ENCODE data around the gene DLG2. TPM values are rescaled to one million over a fixed set of nuclear protein-coding genes. Genes with fewer than 3 reads are reported as not detected.
A peak's percentile ranks its signal among the peaks of the same experiment; 100 is the strongest.

Gene DLG2
- total RNA-seq, 1 donor from 2014 or later, result 5.9 TPM

DNA sequence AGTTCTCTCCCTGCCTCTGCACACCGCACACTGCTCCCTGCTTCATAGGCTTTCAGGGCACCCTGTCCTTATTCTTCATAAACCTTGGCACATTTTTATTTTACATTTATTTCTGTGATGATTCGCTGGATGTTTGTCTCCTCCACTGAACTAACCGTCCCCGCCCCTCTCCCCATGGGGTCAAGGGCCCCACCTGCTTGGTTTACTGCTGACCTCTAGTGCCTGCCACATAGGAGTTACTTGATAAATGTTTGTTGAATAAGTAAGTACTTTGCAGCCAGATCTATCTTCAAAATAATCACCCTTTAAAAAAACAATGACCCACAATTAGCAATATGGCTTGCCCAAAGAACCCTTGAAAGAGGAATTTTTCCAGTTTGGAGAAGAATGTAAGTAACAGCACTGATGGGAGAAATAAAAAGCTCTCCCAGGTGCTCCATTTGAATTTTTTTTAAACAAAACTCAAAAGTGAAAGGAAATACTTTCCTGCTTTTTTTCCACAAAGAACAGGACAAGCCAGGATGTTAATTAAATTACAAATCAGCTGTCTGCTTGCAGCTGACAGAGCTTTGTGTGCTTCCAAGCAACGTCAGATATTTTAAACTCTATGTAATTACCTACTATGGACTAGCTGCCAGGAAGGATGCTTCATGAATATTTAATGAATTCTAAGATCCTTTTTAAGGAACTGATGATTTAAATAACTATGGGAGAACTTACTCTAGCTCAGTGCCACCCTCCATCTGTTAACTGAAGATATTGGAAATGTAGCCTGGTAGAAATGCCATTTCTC, 1083.6 kb downstream of the DLG2 start:
- Mint-ChIP-seq H3K4me3 (no peak overlapping the region), H3K4me1 (ENCODE audit: unreplicated experiment) (peaks cover 11% of the 10 kb centered on the region), H3K9me3 (no peaks in the 10 kb centered on the region), H3K36me3 (no peaks in the 10 kb centered on the region), H3K27ac (no peak overlapping the region), H3K27me3 (peaks cover 5% of the 10 kb centered on the region)
- no peak for DNase-seq (ENCODE audit: extremely low spot score, unreplicated experiment)
- TF ChIP-seq, protein P1, sequence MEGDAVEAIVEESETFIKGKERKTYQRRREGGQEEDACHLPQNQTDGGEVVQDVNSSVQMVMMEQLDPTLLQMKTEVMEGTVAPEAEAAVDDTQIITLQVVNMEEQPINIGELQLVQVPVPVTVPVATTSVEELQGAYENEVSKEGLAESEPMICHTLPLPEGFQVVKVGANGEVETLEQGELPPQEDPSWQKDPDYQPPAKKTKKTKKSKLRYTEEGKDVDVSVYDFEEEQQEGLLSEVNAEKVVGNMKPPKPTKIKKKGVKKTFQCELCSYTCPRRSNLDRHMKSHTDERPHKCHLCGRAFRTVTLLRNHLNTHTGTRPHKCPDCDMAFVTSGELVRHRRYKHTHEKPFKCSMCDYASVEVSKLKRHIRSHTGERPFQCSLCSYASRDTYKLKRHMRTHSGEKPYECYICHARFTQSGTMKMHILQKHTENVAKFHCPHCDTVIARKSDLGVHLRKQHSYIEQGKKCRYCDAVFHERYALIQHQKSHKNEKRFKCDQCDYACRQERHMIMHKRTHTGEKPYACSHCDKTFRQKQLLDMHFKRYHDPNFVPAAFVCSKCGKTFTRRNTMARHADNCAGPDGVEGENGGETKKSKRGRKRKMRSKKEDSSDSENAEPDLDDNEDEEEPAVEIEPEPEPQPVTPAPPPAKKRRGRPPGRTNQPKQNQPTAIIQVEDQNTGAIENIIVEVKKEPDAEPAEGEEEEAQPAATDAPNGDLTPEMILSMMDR (conservative IDR thresholded peaks at IDR 0.05), result no peak

DNA sequence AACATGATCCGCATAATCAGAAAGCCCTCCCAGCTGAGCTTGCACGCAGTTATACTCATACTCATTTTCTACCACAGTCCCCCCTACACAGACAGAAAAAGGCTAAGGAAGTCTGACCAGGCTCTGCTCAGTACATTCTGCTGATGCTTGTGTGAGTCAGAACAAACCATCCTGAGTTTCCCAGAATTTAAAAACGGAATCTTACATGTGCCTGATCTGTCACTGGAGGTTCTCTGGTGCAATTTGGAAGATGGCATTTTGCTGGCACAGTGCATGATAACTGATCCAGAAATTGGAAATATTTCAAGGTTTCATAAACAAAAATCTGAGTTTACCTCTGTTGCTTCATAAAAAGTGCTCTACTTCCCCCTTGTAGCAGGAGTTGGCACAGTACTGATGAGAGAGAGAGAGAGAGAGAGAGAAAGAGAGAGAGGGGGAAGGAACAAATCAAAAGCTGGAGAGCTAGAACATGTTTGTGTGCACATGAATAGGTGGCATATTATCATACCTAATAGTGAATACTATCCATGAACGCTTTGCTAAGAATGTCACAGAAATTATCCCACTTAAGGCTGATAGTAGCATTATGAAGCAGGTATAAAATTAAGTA, 1085.3 kb downstream of the DLG2 start:
- DNase-seq (ENCODE audit: extremely low spot score, unreplicated experiment), result no peak
- Mint-ChIP-seq H3K4me3 (no peak overlapping the region), H3K36me3 (no peaks in the 10 kb centered on the region), H3K4me1 (ENCODE audit: unreplicated experiment) (peaks cover 11% of the 10 kb centered on the region), H3K27ac (no peak overlapping the region), H3K9me3 (no peaks in the 10 kb centered on the region), H3K27me3 (peaks cover 5% of the 10 kb centered on the region)
- TF ChIP-seq, protein P1 (conservative IDR thresholded peaks at IDR 0.05), result no peak

GRCh38 chr11:84536456-84536855, 1090.7 kb downstream of the DLG2 start:
- DNase-seq (ENCODE audit: extremely low spot score, unreplicated experiment), result no peak
- Mint-ChIP-seq H3K4me3 (no peak overlapping the region), H3K27ac (no peak overlapping the region), H3K27me3 (no peaks in the 10 kb centered on the region), H3K4me1 (ENCODE audit: unreplicated experiment) (no peaks in the 10 kb centered on the region), H3K36me3 (no peaks in the 10 kb centered on the region), H3K9me3 (no peaks in the 10 kb centered on the region)
- TF ChIP-seq, protein P1 (conservative IDR thresholded peaks at IDR 0.05), result no peak

DNA sequence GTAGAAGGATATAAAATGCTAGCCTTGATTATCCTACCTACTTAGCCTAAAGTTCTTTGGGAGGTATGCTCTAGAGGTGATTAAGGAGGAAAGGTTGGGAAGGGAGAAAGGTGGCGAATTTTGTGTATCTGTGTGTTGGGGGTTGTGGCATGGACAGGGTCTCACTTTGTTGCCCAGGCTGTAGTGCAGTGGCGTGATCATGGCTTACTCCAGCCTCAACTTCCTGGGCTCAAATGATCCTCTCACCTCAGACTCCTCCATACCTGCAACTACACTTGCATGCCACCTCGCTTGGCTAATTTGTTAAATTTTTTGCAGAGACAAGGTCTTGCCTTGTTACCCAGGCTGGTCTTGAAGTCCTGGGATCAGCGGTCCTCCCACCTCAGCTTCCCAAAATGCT, 1094.8 kb downstream of the DLG2 start:
- TF ChIP-seq, protein P1 (conservative IDR thresholded peaks at IDR 0.05), result no peak
- Mint-ChIP-seq H3K4me1 (ENCODE audit: unreplicated experiment) (no peaks in the 10 kb centered on the region), H3K27ac (no peak overlapping the region), H3K36me3 (no peaks in the 10 kb centered on the region), H3K27me3 (peaks cover 18% of the 10 kb centered on the region), H3K9me3 (no peaks in the 10 kb centered on the region), H3K4me3 (no peak overlapping the region)
- DNase-seq (ENCODE audit: extremely low spot score, unreplicated experiment), result no peak

DNA sequence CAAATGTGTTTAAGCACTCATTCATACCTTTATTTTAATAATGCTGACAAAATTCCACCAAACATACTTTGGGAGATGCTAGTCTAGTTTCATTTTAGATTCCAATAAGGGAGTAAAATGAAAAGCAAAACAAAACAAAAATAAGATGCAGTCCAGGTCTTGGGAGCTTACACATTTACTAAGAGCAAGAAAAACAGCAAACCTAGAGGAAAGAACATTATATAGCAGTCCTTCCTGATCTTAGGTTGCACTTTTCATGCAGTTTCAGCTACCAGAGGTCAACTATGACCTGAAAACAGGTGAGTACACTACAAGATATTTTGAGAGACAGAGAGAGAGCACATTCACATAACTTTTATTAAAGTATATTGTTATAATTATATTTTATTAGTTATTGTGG, 1100.9 kb downstream of the DLG2 start:
- no peaks in the 10 kb centered on the region for H3K9me3 Mint-ChIP-seq
- H3K4me3 Mint-ChIP-seq, result no peak overlapping the region
- no peaks in the 10 kb centered on the region for H3K4me1 Mint-ChIP-seq (ENCODE audit: unreplicated experiment)
- TF ChIP-seq, protein P1 (conservative IDR thresholded peaks at IDR 0.05), result peak; percentile 22
- no peak overlapping the region for H3K27ac Mint-ChIP-seq
- H3K27me3 Mint-ChIP-seq, result peaks cover 20% of the 10 kb centered on the region
- DNase-seq (ENCODE audit: extremely low spot score, unreplicated experiment), result no peak
- no peaks in the 10 kb centered on the region for H3K36me3 Mint-ChIP-seq
